ENCODE measurements around the gene GABRG3. TPM values are rescaled to one million over a fixed set of nuclear protein-coding genes. Genes with fewer than 3 reads are reported as not detected.

Gene GABRG3
- total and polyA plus RNA-seq, 9 of the 15 experiments (the other 6 are each of a cell fraction or from before 2014, with no cell fraction given) = 4.0 to 15.1 (median 11.2) TPM

GRCh38 chr15:27563765-27564370, 592.9 kb downstream of the GABRG3 start:
- H3K4me2 ChIP-seq (ENCODE audit: insufficient read depth, low read length) = no peak overlapping the region
- CTCF ChIA-PET (ENCODE audit: low intra/inter-chr PET ratio) = no interaction called here
- WGBS (ENCODE audit: insufficient coverage, low coverage, missing lambda C conversion rate) = 0% methylated on average over 3 of the region's 3 CpGs
- H3K9ac ChIP-seq (ENCODE audit: insufficient read depth in 1 of 2, low read depth in 2 of 2, low read length in 2 of 2) = no peak overlapping the region
- no peak for DNase-seq (ENCODE audit: extremely low read depth in 1 of 4, low spot score in 3 of 4)
- no peaks in the 10 kb centered on the region for H3K79me2 ChIP-seq (ENCODE audit: control insufficient read depth, insufficient read depth, low read length)
- TF ChIP-seq MCM7 (IDR thresholded peaks at IDR 0.05) = no peak
- no peak for TF ChIP-seq ZNF140 (CRISPR knock-in tag; IDR thresholded peaks at IDR 0.05)
- TF ChIP-seq, protein P1, sequence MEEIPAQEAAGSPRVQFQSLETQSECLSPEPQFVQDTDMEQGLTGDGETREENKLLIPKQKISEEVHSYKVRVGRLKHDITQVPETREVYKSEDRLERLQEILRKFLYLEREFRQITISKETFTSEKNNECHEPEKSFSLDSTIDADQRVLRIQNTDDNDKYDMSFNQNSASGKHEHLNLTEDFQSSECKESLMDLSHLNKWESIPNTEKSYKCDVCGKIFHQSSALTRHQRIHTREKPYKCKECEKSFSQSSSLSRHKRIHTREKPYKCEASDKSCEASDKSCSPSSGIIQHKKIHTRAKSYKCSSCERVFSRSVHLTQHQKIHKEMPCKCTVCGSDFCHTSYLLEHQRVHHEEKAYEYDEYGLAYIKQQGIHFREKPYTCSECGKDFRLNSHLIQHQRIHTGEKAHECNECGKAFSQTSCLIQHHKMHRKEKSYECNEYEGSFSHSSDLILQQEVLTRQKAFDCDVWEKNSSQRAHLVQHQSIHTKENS (CRISPR knock-in tag; IDR thresholded peaks at IDR 0.05) = no peak
- TF ChIP-seq ATF1 (CRISPR knock-in tag; IDR thresholded peaks at IDR 0.05) = no peak
- no peak for TF ChIP-seq ATF1 (tag; IDR thresholded peaks at IDR 0.05)
- TF ChIP-seq DIDO1 (tag; IDR thresholded peaks at IDR 0.05; ENCODE audit: low read depth) = no peak
- no peak for TF ChIP-seq RNF219 (CRISPR knock-in tag; IDR thresholded peaks at IDR 0.05)
- H2AFZ ChIP-seq (ENCODE audit: low read depth, low read length) = no peak overlapping the region
- in situ Hi-C loops (cut with MboI) = no loop called here
- 0 out of 5 replicates have a peak, but pooled peaks cover 0 to 4% of the 10 kb centered on the region in 2 experiments for H3K4me1 ChIP-seq (replicated peaks in 1 of 2; ENCODE audit: control insufficient read depth in 2 of 2, insufficient read depth in 2 of 2, low read length in 2 of 2)
- ATAC-seq = no peak
- H3K4me3 ChIP-seq = no peak overlapping the region
- POLR2A ChIA-PET = interaction anchor here (1.0 kb wide), 1 partner anchor 10 kb away, joined by 3 read pairs; no protein-coding TSS in a partner anchor
- H3K36me3 ChIP-seq (ENCODE audit: control insufficient read depth, insufficient read depth, low read length) = no peaks in the 10 kb centered on the region
- intact Hi-C loops (cut with micrococcal nuclease) = no loop called here
- H3K27me3 ChIP-seq (ENCODE audit: control insufficient read depth in 2 of 2, insufficient read depth in 2 of 2, low read length in 2 of 2) = no peaks in the 10 kb centered on the region; a peak in 1 of 5 replicates
- no peak for FAIRE-seq
- no peaks in the 10 kb centered on the region for H3K9me1 ChIP-seq (ENCODE audit: control insufficient read depth, insufficient read depth, low read length)
- no peak overlapping the region for H3K27ac ChIP-seq (ENCODE audit: extremely low read depth, low read depth, low read length)
- BruUV-seq (replicated peaks) = no TSS peak
- H3K9me3 ChIP-seq (replicated peaks; ENCODE audit: control insufficient read depth, insufficient read depth, low read depth, low read length) = no peaks in the 10 kb centered on the region; the same call in 1 of the 2 replicates
- no peaks in the 10 kb centered on the region for H4K20me1 ChIP-seq (replicated peaks; ENCODE audit: control insufficient read depth, insufficient read depth, low read length)

Data from K562 (cell line).